B cell (primary cell): ENCODE measurements around the gene ORM1. TPM values are rescaled to one million over a fixed set of nuclear protein-coding genes. Genes with fewer than 3 reads are reported as not detected.

Experiments used
- ATAC-seq: fragments of 200-7000 bp; cut with Tn5 transposase; one replicate; pipeline ENCODE4 v1.10.0; 2021; ENCODE audit warnings: low read depth, mild to moderate bottlenecking, moderate number of reproducible peaks, moderate library complexity
- CTCF ChIA-PET: fragments of 350-600 bp; sonication (Branson Sonifier 250); formaldehyde crosslinking; loops from one replicate; lab custom pipeline; 2021; ENCODE audit warnings: antibody characterized with exemption, inconsistent platforms; lab: Charles Lee
- POLR2A ChIA-PET: fragments of 350-600 bp; sonication (Branson Sonifier 250); formaldehyde crosslinking; loops from one replicate; lab custom pipeline; 2021; ENCODE audit warnings: antibody characterized with exemption; lab: Charles Lee
- DNase-seq: peaks from one replicate; pipeline ENCODE4 v3.0.0; 2013
- H2AFZ ChIP-seq: 2 replicates; pipeline ENCODE4 v1.6.1; 2012; ENCODE audit warnings: mild to moderate bottlenecking, low read depth, low read length; ENCODE audit not compliant: insufficient read depth, poor library complexity, severe bottlenecking
- H3K27ac ChIP-seq, 2 donors: 1 replicate in 1 of 2; 2 replicates in 1 of 2; pipeline ENCODE4 v1.5.1; 2012 to 2013; ENCODE audit warnings: low read length in 2 of 2, mild to moderate bottlenecking in 2 of 2, moderate library complexity in 1 of 2
- H3K27me3 ChIP-seq, 4 experiments: fragments of 200-600 bp in 1 of 4; sonication (generic) in 1 of 4; replicated peaks in 1 of 4; 1 replicate in 2 of 4; 2 replicates in 2 of 4; pipeline versions ENCODE4 v1.6.1 to v1.7.0; 2013 to 2016; ENCODE audit warnings: low read length in 3 of 4, mild to moderate bottlenecking in 2 of 4, mixed read lengths in 1 of 4, moderate library complexity in 1 of 4; ENCODE audit not compliant: insufficient read depth in 4 of 4, control insufficient read depth in 3 of 4; ENCODE audit errors: control extremely low read depth in 1 of 4
- H3K36me3 ChIP-seq, 2 experiments: replicated peaks in 1 of 2; 1 replicate in 1 of 2; 2 replicates in 1 of 2; pipeline versions ENCODE4 v1.6.1 to v1.7.1; 2013; ENCODE audit warnings: low read length in 1 of 2; ENCODE audit not compliant: insufficient read depth in 2 of 2, control insufficient read depth in 1 of 2; ENCODE audit errors: control extremely low read depth in 1 of 2, extremely low read depth in 1 of 2
- H3K4me1 ChIP-seq, 2 donors: fragments of 200-600 bp in 1 of 2; sonication (generic) in 1 of 2; 1 replicate in 1 of 2; 2 replicates in 1 of 2; pipeline versions ENCODE4 v1.5.1 to v1.6.1; 2013 to 2017; ENCODE audit warnings: low read length in 2 of 2; ENCODE audit not compliant: control insufficient read depth in 2 of 2, insufficient read depth in 2 of 2
- H3K4me2 ChIP-seq: replicated peaks from 2 replicates; pipeline ENCODE3; 2012; ENCODE audit warnings: mild to moderate bottlenecking, low read depth, low read length; ENCODE audit not compliant: poor library complexity, severe bottlenecking
- H3K4me3 ChIP-seq, 5 experiments: fragments of 200-600 bp in 1 of 5; sonication (generic) in 1 of 5; 1 replicate in 3 of 5; 2 replicates in 2 of 5; pipeline versions ENCODE4 v1.5.1 to v1.7.0; 2011 to 2016; ENCODE audit warnings: low read length in 4 of 5, mild to moderate bottlenecking in 4 of 5, low read depth in 2 of 5, control low read depth in 1 of 5, moderate library complexity in 1 of 5; ENCODE audit not compliant: insufficient read depth in 1 of 5; ENCODE audit errors: control extremely low read depth in 1 of 5, extremely low read depth in 1 of 5
- H3K79me2 ChIP-seq: fragments of 200-600 bp; sonication (generic); one replicate; pipeline ENCODE4 v1.6.0; 2016; ENCODE audit warnings: low read length; ENCODE audit not compliant: control insufficient read depth, insufficient read depth
- H3K9ac ChIP-seq: fragments of 200-600 bp; sonication (generic); 2 replicates; pipeline ENCODE4 v1.6.1; 2017; ENCODE audit warnings: mild to moderate bottlenecking, low read length, moderate library complexity
- H3K9me3 ChIP-seq, 3 donors: one replicate each; pipeline versions ENCODE4 v1.6.1 to v1.7.1; 2013; ENCODE audit warnings: low read length in 2 of 3; ENCODE audit not compliant: control insufficient read depth in 2 of 3, insufficient read depth in 1 of 3; ENCODE audit errors: control extremely low read depth in 1 of 3
- H4K20me1 ChIP-seq: 2 replicates; pipeline ENCODE4 v1.6.0; 2012; ENCODE audit warnings: mild to moderate bottlenecking, low read length; ENCODE audit not compliant: insufficient read depth, control insufficient read depth, poor library complexity, severe bottlenecking
- H3K27ac Mint-ChIP-seq: one replicate; pipeline ENCODE4 v1.8.0; 2021; ENCODE audit warnings: mixed read lengths
- H3K27me3 Mint-ChIP-seq: one replicate; pipeline ENCODE4 v1.8.0; 2021; ENCODE audit warnings: mixed read lengths
- H3K4me1 Mint-ChIP-seq: one replicate; pipeline ENCODE4 v1.8.0; 2021; ENCODE audit warnings: mixed read lengths
- H3K4me3 Mint-ChIP-seq: one replicate; pipeline ENCODE4 v1.8.0; 2021; ENCODE audit warnings: mixed read lengths
- H3K9me3 Mint-ChIP-seq: one replicate; pipeline ENCODE4 v1.8.0; 2022; ENCODE audit warnings: mixed read lengths; ENCODE audit not compliant: insufficient read depth
- EZH2 ChIP-seq: IDR thresholded peaks from 2 replicates; pipeline ENCODE4 v1.6.1; 2012; ENCODE audit warnings: borderline replicate concordance, low read depth, mild to moderate bottlenecking, moderate library complexity, low read length; ENCODE audit not compliant: insufficient read depth, poor library complexity, severe bottlenecking
- WGBS: methylation state at CpG from one replicate; pipeline ENCODE4 v1.1.5; 2013; ENCODE audit warnings: missing lambda C conversion rate; ENCODE audit not compliant: insufficient coverage; 5-methylcytosine and 5-hydroxymethylcytosine counted together
- intact Hi-C: fragments of 100-400 bp; cut with micrococcal nuclease; formaldehyde crosslinking; loops from one replicate; pipeline ENCODE4 v1.10.0; 2022
- polyA plus RNA-seq: library from polyadenylated mRNA; depleted of rRNA; stranded (reverse); fragments of >200 nt; gene quantifications from 2 replicates; pipeline ENCODE4 v1.2.3, GENCODE V29; 2012
- total RNA-seq, 2 donors: library from RNA; stranded (reverse); fragments of 120-200 nt in 1 of 2; gene quantifications; 1 replicate in 1 of 2; 2 replicates in 1 of 2; pipeline versions ENCODE4 v1.2.3 to v1.2.4, GENCODE V29; 2013 to 2022
- TF ChIP-seq, protein P1 (sequence below): fragments of 200-600 bp; IDR thresholded peaks from one replicate; pipeline ENCODE4 v1.8.0; 2022; ENCODE audit warnings: antibody characterized with exemption, mild to moderate bottlenecking

The ORM1 gene
- total and polyA plus RNA-seq, 2 donors (not counting 1 experiment from before 2014, with no cell fraction given): 0.13 TPM; not detected in 1

DNA sequence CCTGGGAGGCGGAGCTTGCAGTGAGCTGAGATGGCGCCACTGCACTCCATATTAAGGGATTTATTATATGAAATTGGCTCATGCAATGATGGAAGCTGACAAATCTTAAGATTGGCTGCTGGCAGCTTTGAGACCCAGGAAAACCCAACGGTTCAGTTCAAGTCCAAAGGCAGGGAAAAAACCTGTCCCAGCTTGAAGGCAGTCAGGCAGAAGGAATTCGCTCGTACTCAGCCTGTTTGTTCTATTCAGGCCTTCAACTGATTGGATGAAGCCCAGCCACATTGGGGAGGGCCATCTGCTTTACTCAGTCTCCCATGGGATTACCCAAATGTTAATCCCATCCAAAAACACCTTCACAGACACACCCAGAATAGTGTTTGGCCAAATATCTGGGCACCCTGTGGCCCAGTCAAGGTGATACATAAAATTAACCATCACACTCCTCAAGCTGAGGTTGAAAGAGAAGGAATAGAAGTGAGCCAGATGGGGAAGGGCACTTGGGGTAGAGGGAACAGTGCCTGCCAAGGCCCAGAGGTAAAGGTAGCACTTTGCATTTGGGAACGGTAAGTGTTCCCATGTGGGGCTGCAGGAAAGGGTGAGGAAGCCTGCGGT is 8.5 kb upstream of the ORM1 start:
- Histone ChIP-seq H3K36me3 (no peaks in the 10 kb centered on the region), H2AFZ (no peak overlapping the region), H3K79me2 (no peaks in the 10 kb centered on the region), H3K4me3 (no peak overlapping the region), H3K4me2 (no peak overlapping the region), H4K20me1 (no peaks in the 10 kb centered on the region), H3K9ac (no peak overlapping the region), H3K27ac (no peak overlapping the region), H3K4me1 (no peaks in the 10 kb centered on the region), H3K27me3 (no peaks in the 10 kb centered on the region), H3K9me3 (peaks cover 0 to 14% (median 3%) of the 10 kb centered on the region in 3 donors)
- peaks cover 9% of the 10 kb centered on the region for H3K27me3 Mint-ChIP-seq
- no peaks in the 10 kb centered on the region for H3K9me3 Mint-ChIP-seq
- H3K27ac Mint-ChIP-seq: no peak overlapping the region
- ATAC-seq (no peak), DNase-seq (no peak)
- CTCF ChIA-PET: interaction anchor here (0.8 kb wide), 1 partner anchor 23 kb away, joined by 3 read pairs; no protein-coding TSS in a partner anchor
- 84% methylated on average over 7 of the region's 7 CpGs for WGBS
- TF ChIP-seq EZH2: no peak
- TF ChIP-seq, protein P1, sequence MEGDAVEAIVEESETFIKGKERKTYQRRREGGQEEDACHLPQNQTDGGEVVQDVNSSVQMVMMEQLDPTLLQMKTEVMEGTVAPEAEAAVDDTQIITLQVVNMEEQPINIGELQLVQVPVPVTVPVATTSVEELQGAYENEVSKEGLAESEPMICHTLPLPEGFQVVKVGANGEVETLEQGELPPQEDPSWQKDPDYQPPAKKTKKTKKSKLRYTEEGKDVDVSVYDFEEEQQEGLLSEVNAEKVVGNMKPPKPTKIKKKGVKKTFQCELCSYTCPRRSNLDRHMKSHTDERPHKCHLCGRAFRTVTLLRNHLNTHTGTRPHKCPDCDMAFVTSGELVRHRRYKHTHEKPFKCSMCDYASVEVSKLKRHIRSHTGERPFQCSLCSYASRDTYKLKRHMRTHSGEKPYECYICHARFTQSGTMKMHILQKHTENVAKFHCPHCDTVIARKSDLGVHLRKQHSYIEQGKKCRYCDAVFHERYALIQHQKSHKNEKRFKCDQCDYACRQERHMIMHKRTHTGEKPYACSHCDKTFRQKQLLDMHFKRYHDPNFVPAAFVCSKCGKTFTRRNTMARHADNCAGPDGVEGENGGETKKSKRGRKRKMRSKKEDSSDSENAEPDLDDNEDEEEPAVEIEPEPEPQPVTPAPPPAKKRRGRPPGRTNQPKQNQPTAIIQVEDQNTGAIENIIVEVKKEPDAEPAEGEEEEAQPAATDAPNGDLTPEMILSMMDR: no peak
- intact Hi-C loops: no loop called here
- H3K4me1 Mint-ChIP-seq: no peaks in the 10 kb centered on the region
- POLR2A ChIA-PET: no interaction called here
- no peak overlapping the region for H3K4me3 Mint-ChIP-seq

DNA sequence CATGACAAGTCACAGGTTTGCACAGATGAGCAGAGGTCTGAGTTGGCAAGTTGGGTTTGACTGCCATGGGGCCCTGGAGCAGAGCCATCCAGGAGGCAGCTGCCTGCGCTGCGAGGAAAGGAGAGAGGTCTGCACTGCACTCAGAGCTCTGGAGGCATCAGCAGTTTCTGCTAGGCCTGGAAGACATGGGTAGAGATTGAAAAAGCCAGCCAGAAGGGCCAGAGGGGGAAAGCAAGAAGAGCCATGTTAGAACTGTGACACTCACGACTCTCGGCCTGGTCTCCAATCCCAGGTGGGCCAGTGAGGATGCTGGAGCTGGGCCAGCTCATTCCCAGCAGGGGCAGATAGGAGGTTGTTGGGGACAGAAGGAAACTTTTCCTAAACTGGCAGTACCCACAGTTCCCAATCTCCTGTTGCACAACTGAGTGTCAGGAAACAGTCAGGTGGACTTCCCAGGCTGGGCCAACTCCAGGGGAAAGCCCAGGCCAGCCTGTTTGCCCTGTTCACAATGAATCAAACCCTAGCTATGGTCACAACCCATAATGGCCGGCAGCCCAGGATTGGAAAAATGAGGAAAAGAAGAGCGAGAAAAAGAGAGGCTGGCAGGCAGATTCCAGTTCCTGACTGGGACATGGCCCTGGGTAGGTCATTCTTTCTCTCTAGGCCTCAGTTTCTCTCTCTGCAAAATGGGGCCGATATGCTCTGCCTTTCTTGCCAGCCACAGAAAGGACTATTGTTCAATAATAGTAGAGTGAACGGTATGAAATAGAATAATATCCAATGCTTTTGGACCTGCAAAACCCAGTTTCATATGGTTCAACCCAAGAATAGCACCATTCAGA is 7.8 kb upstream of the ORM1 start:
- no peak overlapping the region for H3K4me2 ChIP-seq
- Mint-ChIP-seq H3K4me3 (no peak overlapping the region), H3K4me1 (no peaks in the 10 kb centered on the region), H3K27ac (no peak overlapping the region), H3K9me3 (no peaks in the 10 kb centered on the region), H3K27me3 (peaks cover 10% of the 10 kb centered on the region)
- no peaks in the 10 kb centered on the region for H3K79me2 ChIP-seq
- ATAC-seq: no peak
- TF ChIP-seq EZH2: no peak
- TF ChIP-seq, protein P1: no peak
- H3K4me1 ChIP-seq: no peaks in the 10 kb centered on the region
- no peak overlapping the region for H3K4me3 ChIP-seq
- ChIA-PET CTCF (no interaction called here), POLR2A (no interaction called here)
- H3K27me3 ChIP-seq: no peaks in the 10 kb centered on the region
- intact Hi-C loops: no loop called here
- no peak overlapping the region for H3K9ac ChIP-seq
- H4K20me1 ChIP-seq: no peaks in the 10 kb centered on the region
- no peak overlapping the region for H3K27ac ChIP-seq
- no peak overlapping the region for H2AFZ ChIP-seq
- DNase-seq: no peak
- H3K36me3 ChIP-seq: no peaks in the 10 kb centered on the region
- peaks cover 0 to 14% (median 3%) of the 10 kb centered on the region in 3 donors for H3K9me3 ChIP-seq
- 94% methylated on average over 6 of the region's 8 CpGs for WGBS
